Measurements from ENCODE around the gene SPRY2. TPM values are rescaled to one million over a fixed set of nuclear protein-coding genes. Genes with fewer than 3 reads are reported as not detected.

Gene SPRY2
- polyA plus RNA-seq, 2 donors = 5.3 to 8.3 TPM

DNA sequence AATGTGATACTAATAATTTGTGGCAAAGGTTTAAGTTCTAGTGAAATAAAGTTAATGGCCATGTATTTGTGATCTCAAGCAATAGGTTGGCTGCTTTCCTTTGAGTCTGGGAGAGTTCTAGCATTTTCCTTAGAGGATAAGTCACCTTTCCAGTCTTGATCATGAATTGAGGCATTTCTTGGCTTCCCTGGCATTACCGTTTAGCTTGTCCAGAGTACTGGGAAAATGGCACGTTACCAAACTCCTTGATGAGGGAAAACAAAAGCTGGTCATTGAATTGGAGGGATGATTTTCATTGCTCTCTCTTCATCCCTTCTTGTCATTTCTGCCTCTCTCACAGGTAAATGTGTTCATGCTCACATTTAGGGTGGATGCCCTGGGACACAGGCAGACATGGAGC lies 34.0 kb upstream of the SPRY2 start:
- Histone ChIP-seq H3K4me3 (ENCODE audit: low read depth in 1 of 2, low read length in 2 of 2) (no peak overlapping the region), H3K4me1 (ENCODE audit: control insufficient read depth in 2 of 2, insufficient read depth in 2 of 2, low read length in 1 of 2) (no peaks in the 10 kb centered on the region), H3K27ac (ENCODE audit: low read depth in 2 of 2, low read length in 1 of 2) (no peak overlapping the region), H3K36me3 (ENCODE audit: control insufficient read depth in 2 of 2, insufficient read depth in 2 of 2, low read length in 1 of 2) (no peaks in the 10 kb centered on the region), H3K27me3 (ENCODE audit: control insufficient read depth in 1 of 2, insufficient read depth in 2 of 2, low read length in 2 of 2) (no peaks in the 10 kb centered on the region), H3K9me3 (ENCODE audit: control insufficient read depth in 2 of 2, insufficient read depth in 1 of 2, low read depth in 1 of 2, low read length in 1 of 2) (no peaks in the 10 kb centered on the region)
- WGBS, 2 donors = 52% methylated on average over 2 of the region's 2 CpGs

- 36 to 60% methylated on average over 5 of the region's 5 CpGs for WGBS, 2 donors
Observed at GRCh38 chr13:80374444-80374843, 33.5 kb upstream of the SPRY2 start.

GRCh38 chr13:80371840-80372509 lies 31.0 kb upstream of the SPRY2 start:
- H3K27me3 ChIP-seq (ENCODE audit: control insufficient read depth in 1 of 2, insufficient read depth in 2 of 2, low read length in 2 of 2) = no peaks in the 10 kb centered on the region
- H3K9me3 ChIP-seq (ENCODE audit: control insufficient read depth in 2 of 2, insufficient read depth in 1 of 2, low read depth in 1 of 2, low read length in 1 of 2) = no peaks in the 10 kb centered on the region
- no peaks in the 10 kb centered on the region for H3K4me1 ChIP-seq (ENCODE audit: control insufficient read depth in 2 of 2, insufficient read depth in 2 of 2, low read length in 1 of 2)
- 59% methylated on average over 6 of the region's 6 CpGs for WGBS, 2 donors
- H3K4me3 ChIP-seq (ENCODE audit: low read depth in 1 of 2, low read length in 2 of 2) = no peak overlapping the region
- H3K36me3 ChIP-seq (ENCODE audit: control insufficient read depth in 2 of 2, insufficient read depth in 2 of 2, low read length in 1 of 2) = no peaks in the 10 kb centered on the region
- peak overlapping the region in 1 of 2 donors; percentile 9 for H3K27ac ChIP-seq (ENCODE audit: low read depth in 2 of 2, low read length in 1 of 2)

More at GRCh38 chr13:80374444-80374843, 33.5 kb upstream of the SPRY2 start:
- no peaks in the 10 kb centered on the region for H3K27me3 ChIP-seq (ENCODE audit: control insufficient read depth in 1 of 2, insufficient read depth in 2 of 2, low read length in 2 of 2)
- H3K27ac ChIP-seq (ENCODE audit: low read depth in 2 of 2, low read length in 1 of 2) = no peak overlapping the region
- H3K36me3 ChIP-seq (ENCODE audit: control insufficient read depth in 2 of 2, insufficient read depth in 2 of 2, low read length in 1 of 2) = no peaks in the 10 kb centered on the region
- H3K4me3 ChIP-seq (ENCODE audit: low read depth in 1 of 2, low read length in 2 of 2) = no peak overlapping the region
- H3K4me1 ChIP-seq (ENCODE audit: control insufficient read depth in 2 of 2, insufficient read depth in 2 of 2, low read length in 1 of 2) = no peaks in the 10 kb centered on the region
- H3K9me3 ChIP-seq (ENCODE audit: control insufficient read depth in 2 of 2, insufficient read depth in 1 of 2, low read depth in 1 of 2, low read length in 1 of 2) = no peaks in the 10 kb centered on the region

- no peaks in the 10 kb centered on the region for H3K9me3 ChIP-seq (ENCODE audit: control insufficient read depth in 2 of 2, insufficient read depth in 1 of 2, low read depth in 1 of 2, low read length in 1 of 2)
- no peak overlapping the region for H3K27ac ChIP-seq (ENCODE audit: low read depth in 2 of 2, low read length in 1 of 2)
- no peaks in the 10 kb centered on the region for H3K4me1 ChIP-seq (ENCODE audit: control insufficient read depth in 2 of 2, insufficient read depth in 2 of 2, low read length in 1 of 2)
- H3K27me3 ChIP-seq (ENCODE audit: control insufficient read depth in 1 of 2, insufficient read depth in 2 of 2, low read length in 2 of 2) = no peaks in the 10 kb centered on the region
- 90 to 91% methylated on average over 3 of the region's 3 CpGs for WGBS, 2 donors
- H3K36me3 ChIP-seq (ENCODE audit: control insufficient read depth in 2 of 2, insufficient read depth in 2 of 2, low read length in 1 of 2) = no peaks in the 10 kb centered on the region
- H3K4me3 ChIP-seq (ENCODE audit: low read depth in 1 of 2, low read length in 2 of 2) = no peak overlapping the region
Observed at GRCh38 chr13:80367473-80367872, 26.5 kb upstream of the SPRY2 start.

DNA sequence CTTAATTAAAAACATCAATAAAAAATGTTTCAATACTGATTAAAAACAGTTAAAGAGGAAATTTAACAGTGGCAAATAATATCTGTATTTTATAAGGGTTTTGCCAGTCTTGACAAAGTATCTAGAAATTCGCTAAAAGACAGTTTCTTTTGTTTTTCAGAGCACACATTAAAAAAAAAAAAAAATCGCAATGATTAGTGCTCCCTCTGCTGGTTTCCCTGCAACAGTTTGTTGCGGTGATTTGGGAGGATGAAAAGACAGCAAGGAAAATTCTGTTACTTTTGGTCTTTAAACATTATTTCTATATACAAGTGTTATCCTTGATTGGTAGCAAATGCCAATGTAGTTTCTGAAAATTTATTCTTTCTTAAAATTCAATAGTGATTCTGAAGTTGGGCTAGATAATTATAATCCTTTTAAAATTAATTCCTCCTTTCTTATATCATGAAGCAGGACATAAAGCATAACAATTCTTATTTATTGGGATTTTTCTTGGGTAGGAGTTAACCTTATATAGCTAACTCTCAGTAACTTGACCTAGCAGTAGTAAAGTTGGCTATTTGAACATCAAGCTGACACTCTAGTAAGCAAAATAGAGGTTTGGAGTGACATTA lies 23.1 kb upstream of the SPRY2 start:
- Histone ChIP-seq H3K36me3 (ENCODE audit: control insufficient read depth in 2 of 2, insufficient read depth in 2 of 2, low read length in 1 of 2) (no peaks in the 10 kb centered on the region), H3K27ac (ENCODE audit: low read depth in 2 of 2, low read length in 1 of 2) (no peak overlapping the region), H3K4me3 (ENCODE audit: low read depth in 1 of 2, low read length in 2 of 2) (no peak overlapping the region), H3K4me1 (ENCODE audit: control insufficient read depth in 2 of 2, insufficient read depth in 2 of 2, low read length in 1 of 2) (peaks cover 0 to 2% of the 10 kb centered on the region in 2 donors), H3K9me3 (ENCODE audit: control insufficient read depth in 2 of 2, insufficient read depth in 1 of 2, low read depth in 1 of 2, low read length in 1 of 2) (no peaks in the 10 kb centered on the region), H3K27me3 (ENCODE audit: control insufficient read depth in 1 of 2, insufficient read depth in 2 of 2, low read length in 2 of 2) (no peaks in the 10 kb centered on the region)
- 2 to 3% methylated on average over 3 of the region's 3 CpGs for WGBS, 2 donors

GRCh38 chr13:80362481-80362880 lies 21.6 kb upstream of the SPRY2 start:
- peaks cover 0 to 2% of the 10 kb centered on the region in 2 donors for H3K4me1 ChIP-seq (ENCODE audit: control insufficient read depth in 2 of 2, insufficient read depth in 2 of 2, low read length in 1 of 2)
- no peak overlapping the region for H3K27ac ChIP-seq (ENCODE audit: low read depth in 2 of 2, low read length in 1 of 2)
- no peaks in the 10 kb centered on the region for H3K27me3 ChIP-seq (ENCODE audit: control insufficient read depth in 1 of 2, insufficient read depth in 2 of 2, low read length in 2 of 2)
- WGBS, 2 donors = 83 to 93% methylated on average over 4 of the region's 4 CpGs
- H3K4me3 ChIP-seq (ENCODE audit: low read depth in 1 of 2, low read length in 2 of 2) = no peak overlapping the region
- H3K36me3 ChIP-seq (ENCODE audit: control insufficient read depth in 2 of 2, insufficient read depth in 2 of 2, low read length in 1 of 2) = no peaks in the 10 kb centered on the region
- H3K9me3 ChIP-seq (ENCODE audit: control insufficient read depth in 2 of 2, insufficient read depth in 1 of 2, low read depth in 1 of 2, low read length in 1 of 2) = no peaks in the 10 kb centered on the region

DNA sequence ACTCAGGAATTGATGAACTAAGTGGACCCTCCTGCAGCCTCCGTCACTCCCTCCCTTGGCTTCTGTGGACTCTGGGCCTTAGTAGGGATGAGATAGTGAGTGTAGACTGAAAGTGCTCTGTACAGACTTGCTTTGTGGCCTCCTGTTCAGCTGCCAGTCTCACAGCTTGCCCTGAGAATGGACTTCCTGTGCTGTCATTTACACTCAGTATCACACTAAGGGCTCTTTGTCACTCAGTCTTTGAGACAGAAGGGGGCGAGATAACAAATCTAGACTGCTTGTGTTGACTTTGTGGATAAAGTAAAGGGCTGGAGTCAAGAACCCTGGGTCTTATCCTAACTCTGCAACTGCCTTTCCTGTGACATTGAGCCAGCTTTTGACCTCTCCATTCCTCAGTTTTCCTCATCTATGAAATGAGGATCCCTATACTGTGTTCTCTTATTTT lies 21.0 kb upstream of the SPRY2 start:
- H3K27ac ChIP-seq (ENCODE audit: low read depth in 2 of 2, low read length in 1 of 2) = no peak overlapping the region
- no peaks in the 10 kb centered on the region for H3K9me3 ChIP-seq (ENCODE audit: control insufficient read depth in 2 of 2, insufficient read depth in 1 of 2, low read depth in 1 of 2, low read length in 1 of 2)
- no peak overlapping the region for H3K4me3 ChIP-seq (ENCODE audit: low read depth in 1 of 2, low read length in 2 of 2)
- no peaks in the 10 kb centered on the region for H3K36me3 ChIP-seq (ENCODE audit: control insufficient read depth in 2 of 2, insufficient read depth in 2 of 2, low read length in 1 of 2)
- WGBS, 2 donors = 61 to 83% methylated on average over 2 of the region's 2 CpGs
- H3K4me1 ChIP-seq (ENCODE audit: control insufficient read depth in 2 of 2, insufficient read depth in 2 of 2, low read length in 1 of 2) = peaks cover 0 to 2% of the 10 kb centered on the region in 2 donors
- no peaks in the 10 kb centered on the region for H3K27me3 ChIP-seq (ENCODE audit: control insufficient read depth in 1 of 2, insufficient read depth in 2 of 2, low read length in 2 of 2)

GRCh38 chr13:80361298-80361697 lies 20.4 kb upstream of the SPRY2 start:
- H3K4me1 ChIP-seq (ENCODE audit: control insufficient read depth in 2 of 2, insufficient read depth in 2 of 2, low read length in 1 of 2) = peaks cover 0 to 2% of the 10 kb centered on the region in 2 donors
- WGBS, 2 donors = 76 to 84% methylated on average over 2 of the region's 2 CpGs
- H3K27me3 ChIP-seq (ENCODE audit: control insufficient read depth in 1 of 2, insufficient read depth in 2 of 2, low read length in 2 of 2) = no peaks in the 10 kb centered on the region
- no peaks in the 10 kb centered on the region for H3K9me3 ChIP-seq (ENCODE audit: control insufficient read depth in 2 of 2, insufficient read depth in 1 of 2, low read depth in 1 of 2, low read length in 1 of 2)
- H3K4me3 ChIP-seq (ENCODE audit: low read depth in 1 of 2, low read length in 2 of 2) = no peak overlapping the region
- H3K27ac ChIP-seq (ENCODE audit: low read depth in 2 of 2, low read length in 1 of 2) = no peak overlapping the region
- H3K36me3 ChIP-seq (ENCODE audit: control insufficient read depth in 2 of 2, insufficient read depth in 2 of 2, low read length in 1 of 2) = no peaks in the 10 kb centered on the region

DNA sequence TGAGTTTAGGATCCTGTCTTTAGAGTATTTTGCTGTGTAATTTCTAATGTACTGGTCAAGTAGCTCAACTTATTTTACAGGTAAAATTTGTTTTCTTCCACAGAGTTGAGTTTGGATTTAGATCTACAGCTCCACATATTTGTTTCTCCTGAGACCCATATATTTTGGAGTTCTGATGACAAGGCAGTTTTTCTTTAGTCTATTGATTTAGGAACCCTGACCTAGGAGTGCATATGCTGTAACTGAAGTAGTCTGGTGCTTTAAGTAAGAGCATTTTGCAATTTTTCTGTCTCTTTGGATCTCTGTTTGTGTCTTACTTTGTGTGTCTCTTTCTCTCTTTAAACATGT lies 19.5 kb upstream of the SPRY2 start:
- Histone ChIP-seq H3K9me3 (ENCODE audit: control insufficient read depth in 2 of 2, insufficient read depth in 1 of 2, low read depth in 1 of 2, low read length in 1 of 2) (no peaks in the 10 kb centered on the region), H3K4me3 (ENCODE audit: low read depth in 1 of 2, low read length in 2 of 2) (no peak overlapping the region), H3K4me1 (ENCODE audit: control insufficient read depth in 2 of 2, insufficient read depth in 2 of 2, low read length in 1 of 2) (peaks cover 0 to 2% of the 10 kb centered on the region in 2 donors), H3K27ac (ENCODE audit: low read depth in 2 of 2, low read length in 1 of 2) (no peak overlapping the region), H3K36me3 (ENCODE audit: control insufficient read depth in 2 of 2, insufficient read depth in 2 of 2, low read length in 1 of 2) (no peaks in the 10 kb centered on the region), H3K27me3 (ENCODE audit: control insufficient read depth in 1 of 2, insufficient read depth in 2 of 2, low read length in 2 of 2) (no peaks in the 10 kb centered on the region)
